A549 (cell line): ENCODE results near the gene PANK2.

Experiments
- POLR2A ChIP-seq: IDR thresholded peaks from 2 replicates; pipeline ENCODE4 v1.6.1; 2012; ENCODE audit warnings: mild to moderate bottlenecking, low read length
- TP53 ChIP-seq: fragments of 250-450 bp; sonication (Bioruptor Pico); IDR thresholded peaks from 2 replicates; pipeline ENCODE4 v1.5.0; 2021; ENCODE audit warnings: mild to moderate bottlenecking, moderate library complexity

GRCh38 chr20:3867802-3868201 lies 21.4 kb upstream of the PANK2 start:
- no peak for TF ChIP-seq POLR2A
- TF ChIP-seq TP53 (CRISPR knock-in tag), result no peak
